ENCODE measurements around the gene HDAC4. TPM values are rescaled to one million over a fixed set of nuclear protein-coding genes. Genes with fewer than 3 reads are reported as not detected.
A peak's percentile ranks its signal among the peaks of the same experiment; 100 is the strongest.

HDAC4 gene
- total and polyA plus RNA-seq, 2 of the 8 experiments (the other 6 are each of a cell fraction or from before 2014, with no cell fraction given): 15.4 to 31.5 TPM

- no peaks in the 10 kb centered on the region for H3K9me3 ChIP-seq (ENCODE audit: insufficient read depth in 2 of 2, low read depth in 1 of 2, low read length in 1 of 2)
- H3K18ac ChIP-seq (ENCODE audit: extremely low read depth, low read length): no peak overlapping the region
- no peak overlapping the region for H3K9ac ChIP-seq (replicated peaks in 1 of 4; ENCODE audit: extremely low read depth in 1 of 4, low read depth in 3 of 4, low read length in 3 of 4)
- DNase-seq (ENCODE audit: low read depth in 1 of 2, low spot score in 2 of 2) (no peak), FAIRE-seq (peak; percentile 7)
- H2BK5ac ChIP-seq (ENCODE audit: low read depth, low read length): 0 out of 2 replicates have a peak overlapping the region, but pooled peaks have one; percentile 30
- no peaks in the 10 kb centered on the region for H3K27me3 ChIP-seq (replicated peaks in 1 of 4; ENCODE audit: control insufficient read depth in 3 of 4, extremely low read depth in 1 of 4, insufficient read depth in 3 of 4, low read length in 3 of 4)
- H3K23me2 ChIP-seq (ENCODE audit: low read depth, low read length): peaks cover 4% of the 10 kb centered on the region; the same call in 1 of the 2 replicates
- H2AK5ac ChIP-seq (ENCODE audit: low read depth, low read length): no peak overlapping the region
- no peak overlapping the region for H4K8ac ChIP-seq (ENCODE audit: extremely low read depth, insufficient read depth, low read length)
- H3K79me1 ChIP-seq (ENCODE audit: low read depth, low read length): peaks cover 18% of the 10 kb centered on the region
- H3K14ac ChIP-seq (ENCODE audit: insufficient read length): no peak overlapping the region
- H2BK120ac ChIP-seq (replicated peaks; ENCODE audit: low read depth, low read length): no peak overlapping the region
- H4K20me1 ChIP-seq (replicated peaks in 1 of 2; ENCODE audit: control insufficient read depth in 1 of 2, insufficient read depth in 2 of 2, low read length in 2 of 2): peaks cover 11 to 31% of the 10 kb centered on the region in 2 experiments
- peak overlapping the region; percentile 39; the same call in 1 of the 2 replicates for H2BK12ac ChIP-seq (ENCODE audit: low read depth, low read length)
- H3K23ac ChIP-seq (ENCODE audit: insufficient read length): no peak overlapping the region
- no peak overlapping the region for H2AFZ ChIP-seq (ENCODE audit: low read length)
- POLR2A ChIA-PET (ENCODE audit: partially characterized antibody): interaction anchor here (1.9 kb wide), 1 partner anchor 10 kb away, joined by 5 read pairs; no protein-coding TSS in a partner anchor
- H3K4me1 ChIP-seq (replicated peaks in 1 of 4; ENCODE audit: control insufficient read depth in 3 of 4, insufficient read depth in 4 of 4, low read length in 3 of 4): no peaks in the 10 kb centered on the region
- H4K5ac ChIP-seq (ENCODE audit: insufficient read length, low read depth, low read length): no peak overlapping the region
- H2BK15ac ChIP-seq (ENCODE audit: low read length): no peak overlapping the region
- no peaks in the 10 kb centered on the region for H3K36me3 ChIP-seq (ENCODE audit: control insufficient read depth in 2 of 4, insufficient read depth in 4 of 4, low read length in 3 of 4)
- H3K79me2 ChIP-seq (ENCODE audit: control insufficient read depth in 1 of 2, insufficient read depth in 2 of 2, low read length in 2 of 2): peaks cover 2 to 59% of the 10 kb centered on the region in 2 experiments; a peak in 3 of 4 replicates
- H3K4me3 ChIP-seq (ENCODE audit: extremely low read depth in 1 of 4, insufficient read depth in 2 of 4, low read depth in 3 of 4, low read length in 4 of 4): no peak overlapping the region
- no peak overlapping the region for H3K56ac ChIP-seq (replicated peaks; ENCODE audit: insufficient read length, low read depth, low read length)
- peak overlapping the region; percentile 53 for H3K4ac ChIP-seq (replicated peaks; ENCODE audit: insufficient read length, low read depth, low read length)
- WGBS, 2 experiments (ENCODE audit: extremely low coverage in 1 of 2, insufficient coverage in 1 of 2, insufficient read length in 1 of 2, insufficient replicate concordance in 2 of 2, low coverage in 1 of 2, low lambda C conversion rate in 2 of 2, missing lambda C conversion rate in 1 of 2): 91 to 100% methylated on average over 4 to 13 of the region's 13 CpGs
- H3K4me2 ChIP-seq (ENCODE audit: insufficient read depth in 1 of 2, low read depth in 2 of 2, low read length in 2 of 2): no peak overlapping the region
- no peak overlapping the region for H4K91ac ChIP-seq (replicated peaks; ENCODE audit: insufficient read length, low read length)
- H3K27ac ChIP-seq (ENCODE audit: low read depth, low read length): no peak overlapping the region
- no peak overlapping the region for H2BK20ac ChIP-seq (ENCODE audit: low read length)
- CTCF ChIA-PET (ENCODE audit: partially characterized antibody): interaction anchor here (1.0 to 1.5 kb wide), 3 partner anchors 10 to 177 kb away, joined by 3 to 4 read pairs (median 3); no protein-coding TSS in a partner anchor
- no peak for TF ChIP-seq CHD2 (IDR thresholded peaks at IDR 0.05; ENCODE audit: low read length)
- no peak for TF ChIP-seq ATF2 (IDR thresholded peaks at IDR 0.05; ENCODE audit: low read length)
- TF ChIP-seq KDM4A (IDR thresholded peaks at IDR 0.05; ENCODE audit: low read depth, low read length, severe bottlenecking): no peak
- TF ChIP-seq CBX5 (IDR thresholded peaks at IDR 0.05; ENCODE audit: low read depth, low read length): no peak
- TF ChIP-seq NRF1 (IDR thresholded peaks at IDR 0.05; ENCODE audit: low read depth, low read length): no peak
- no peak for TF ChIP-seq POLR2A (IDR thresholded peaks at IDR 0.05; ENCODE audit: control extremely low read depth in 1 of 2, low read depth in 2 of 2, low read length in 2 of 2)
- no peak for TF ChIP-seq YY1 (IDR thresholded peaks at IDR 0.05; ENCODE audit: low read depth, low read length)
Measured at GRCh38 chr2:239370876-239371725, 29.7 kb downstream of the HDAC4 start.

Measured in H1 (cell line).